ENCODE measurements around the gene PLPP4. TPM values are rescaled to one million over a fixed set of nuclear protein-coding genes. Genes with fewer than 3 reads are reported as not detected.

The PLPP4 gene
- total and polyA plus RNA-seq, 2 donors (not counting 1 experiment from before 2014, with no cell fraction given) = 0.22 to 1.2 TPM

DNA sequence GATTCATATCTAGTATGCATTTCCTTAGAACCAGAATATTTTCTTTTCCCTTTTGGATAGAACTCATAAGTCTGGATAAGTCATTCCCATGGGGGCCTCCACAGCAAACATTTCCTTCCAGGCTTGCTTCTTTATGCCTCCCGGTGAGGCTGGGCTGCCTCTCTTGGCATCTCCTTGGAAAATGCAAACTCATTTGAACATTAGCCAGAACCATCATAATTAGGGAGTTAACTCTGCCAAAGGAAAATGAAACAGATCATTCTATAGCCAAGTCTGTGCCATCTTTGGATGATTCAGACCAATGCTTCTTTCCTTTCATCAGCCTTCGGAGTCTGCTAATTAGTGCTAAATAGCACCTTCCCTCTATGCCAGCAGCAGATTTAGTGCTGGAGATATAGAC lies 81.1 kb downstream of the PLPP4 start:
- H3K4me1 ChIP-seq (ENCODE audit: control insufficient read depth, extremely low read depth, insufficient read depth, low read length) = no peaks in the 10 kb centered on the region
- DNase-seq (ENCODE audit: low read depth in 2 of 2) = no peak
- H3K36me3 ChIP-seq (ENCODE audit: control insufficient read depth, insufficient read depth, low read length) = no peaks in the 10 kb centered on the region
- H3K9me3 ChIP-seq (ENCODE audit: control insufficient read depth, insufficient read depth, low read depth, low read length) = no peaks in the 10 kb centered on the region
- no peak overlapping the region for H3K4me3 ChIP-seq (replicated peaks in 1 of 4; ENCODE audit: control extremely low read depth in 1 of 4, insufficient read depth in 1 of 4, low read depth in 3 of 4, low read length in 4 of 4)
- H3K79me2 ChIP-seq (ENCODE audit: control insufficient read depth, insufficient read depth, low read length) = no peaks in the 10 kb centered on the region
- no peak for TF ChIP-seq EZH2 (IDR thresholded peaks at IDR 0.05; ENCODE audit: low read length, missing control alignments)
- TF ChIP-seq, protein P1, sequence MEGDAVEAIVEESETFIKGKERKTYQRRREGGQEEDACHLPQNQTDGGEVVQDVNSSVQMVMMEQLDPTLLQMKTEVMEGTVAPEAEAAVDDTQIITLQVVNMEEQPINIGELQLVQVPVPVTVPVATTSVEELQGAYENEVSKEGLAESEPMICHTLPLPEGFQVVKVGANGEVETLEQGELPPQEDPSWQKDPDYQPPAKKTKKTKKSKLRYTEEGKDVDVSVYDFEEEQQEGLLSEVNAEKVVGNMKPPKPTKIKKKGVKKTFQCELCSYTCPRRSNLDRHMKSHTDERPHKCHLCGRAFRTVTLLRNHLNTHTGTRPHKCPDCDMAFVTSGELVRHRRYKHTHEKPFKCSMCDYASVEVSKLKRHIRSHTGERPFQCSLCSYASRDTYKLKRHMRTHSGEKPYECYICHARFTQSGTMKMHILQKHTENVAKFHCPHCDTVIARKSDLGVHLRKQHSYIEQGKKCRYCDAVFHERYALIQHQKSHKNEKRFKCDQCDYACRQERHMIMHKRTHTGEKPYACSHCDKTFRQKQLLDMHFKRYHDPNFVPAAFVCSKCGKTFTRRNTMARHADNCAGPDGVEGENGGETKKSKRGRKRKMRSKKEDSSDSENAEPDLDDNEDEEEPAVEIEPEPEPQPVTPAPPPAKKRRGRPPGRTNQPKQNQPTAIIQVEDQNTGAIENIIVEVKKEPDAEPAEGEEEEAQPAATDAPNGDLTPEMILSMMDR (conservative IDR thresholded peaks at IDR 0.05 in 1 of 2, IDR thresholded peaks at IDR 0.05 in 1 of 2; ENCODE audit: low read depth in 1 of 2, low read length in 2 of 2) = no peak
- H2AFZ ChIP-seq (ENCODE audit: low read length) = no peak overlapping the region
- H3K9ac ChIP-seq (ENCODE audit: insufficient read depth, low read length) = no peak overlapping the region
- H3K27ac ChIP-seq (ENCODE audit: insufficient read depth, low read length) = no peak overlapping the region
- no peak overlapping the region for H3K4me2 ChIP-seq (ENCODE audit: extremely low read depth, insufficient read depth, low read length)
- H3K27me3 ChIP-seq (ENCODE audit: control insufficient read depth, insufficient read depth, low read length) = no peaks in the 10 kb centered on the region
- H4K20me1 ChIP-seq (ENCODE audit: control insufficient read depth, extremely low read depth, insufficient read depth, low read length) = no peaks in the 10 kb centered on the region

DNA sequence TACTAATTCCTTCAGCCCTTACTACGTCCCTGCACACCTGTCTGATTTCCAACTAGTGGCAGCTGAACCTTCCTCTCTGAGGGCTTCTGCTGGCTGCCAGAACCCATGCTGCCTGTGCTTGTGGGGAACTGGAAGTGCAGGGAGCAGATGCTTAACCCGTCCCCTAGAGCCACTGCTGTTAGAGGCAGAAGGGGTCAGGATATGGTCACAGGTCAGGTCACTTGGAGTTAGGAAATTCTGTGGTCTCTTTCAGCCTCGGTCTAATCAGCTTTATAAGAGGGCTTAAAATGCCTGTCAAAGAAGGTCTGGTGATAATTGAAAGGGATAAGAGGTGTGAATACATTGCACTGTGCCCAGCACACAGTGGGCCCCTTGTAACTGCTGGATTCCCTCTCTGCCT lies 82.0 kb downstream of the PLPP4 start:
- H3K36me3 ChIP-seq (ENCODE audit: control insufficient read depth, insufficient read depth, low read length) = no peaks in the 10 kb centered on the region
- H3K27ac ChIP-seq (ENCODE audit: insufficient read depth, low read length) = no peak overlapping the region
- no peaks in the 10 kb centered on the region for H3K79me2 ChIP-seq (ENCODE audit: control insufficient read depth, insufficient read depth, low read length)
- TF ChIP-seq EZH2 (IDR thresholded peaks at IDR 0.05; ENCODE audit: low read length, missing control alignments) = no peak
- TF ChIP-seq, protein P1 (conservative IDR thresholded peaks at IDR 0.05 in 1 of 2, IDR thresholded peaks at IDR 0.05 in 1 of 2; ENCODE audit: low read depth in 1 of 2, low read length in 2 of 2) = no peak
- H3K4me1 ChIP-seq (ENCODE audit: control insufficient read depth, extremely low read depth, insufficient read depth, low read length) = no peaks in the 10 kb centered on the region
- H3K9me3 ChIP-seq (ENCODE audit: control insufficient read depth, insufficient read depth, low read depth, low read length) = no peaks in the 10 kb centered on the region
- no peaks in the 10 kb centered on the region for H3K27me3 ChIP-seq (ENCODE audit: control insufficient read depth, insufficient read depth, low read length)
- H3K4me3 ChIP-seq (replicated peaks in 1 of 4; ENCODE audit: control extremely low read depth in 1 of 4, insufficient read depth in 1 of 4, low read depth in 3 of 4, low read length in 4 of 4) = no peak overlapping the region
- H3K9ac ChIP-seq (ENCODE audit: insufficient read depth, low read length) = no peak overlapping the region
- no peak overlapping the region for H3K4me2 ChIP-seq (ENCODE audit: extremely low read depth, insufficient read depth, low read length)
- no peak overlapping the region for H2AFZ ChIP-seq (ENCODE audit: low read length)
- DNase-seq (ENCODE audit: low read depth in 2 of 2) = no peak
- H4K20me1 ChIP-seq (ENCODE audit: control insufficient read depth, extremely low read depth, insufficient read depth, low read length) = no peaks in the 10 kb centered on the region

- Histone ChIP-seq H4K20me1 (ENCODE audit: control insufficient read depth, extremely low read depth, insufficient read depth, low read length) (no peaks in the 10 kb centered on the region), H3K27ac (ENCODE audit: insufficient read depth, low read length) (no peak overlapping the region), H3K4me2 (ENCODE audit: extremely low read depth, insufficient read depth, low read length) (no peak overlapping the region), H3K9ac (ENCODE audit: insufficient read depth, low read length) (no peak overlapping the region), H3K27me3 (ENCODE audit: control insufficient read depth, insufficient read depth, low read length) (no peaks in the 10 kb centered on the region), H3K9me3 (ENCODE audit: control insufficient read depth, insufficient read depth, low read depth, low read length) (no peaks in the 10 kb centered on the region), H3K4me3 (replicated peaks in 1 of 4; ENCODE audit: control extremely low read depth in 1 of 4, insufficient read depth in 1 of 4, low read depth in 3 of 4, low read length in 4 of 4) (no peak overlapping the region), H3K4me1 (ENCODE audit: control insufficient read depth, extremely low read depth, insufficient read depth, low read length) (no peaks in the 10 kb centered on the region), H3K36me3 (ENCODE audit: control insufficient read depth, insufficient read depth, low read length) (no peaks in the 10 kb centered on the region), H3K79me2 (ENCODE audit: control insufficient read depth, insufficient read depth, low read length) (no peaks in the 10 kb centered on the region), H2AFZ (ENCODE audit: low read length) (no peak overlapping the region)
- TF ChIP-seq EZH2 (IDR thresholded peaks at IDR 0.05; ENCODE audit: low read length, missing control alignments) = no peak
- TF ChIP-seq, protein P1 (conservative IDR thresholded peaks at IDR 0.05 in 1 of 2, IDR thresholded peaks at IDR 0.05 in 1 of 2; ENCODE audit: low read depth in 1 of 2, low read length in 2 of 2) = no peak
- no peak for DNase-seq (ENCODE audit: low read depth in 2 of 2)
Observed at GRCh38 chr10:120540486-120540885, 83.5 kb downstream of the PLPP4 start.

Measured in fibroblast of lung (primary cell).